HG02973 (cell line): ENCODE results near the gene RGL3.
"Not testable (repeated sequence)": the region's sequence is repeated elsewhere in the genome, so short reads cannot be mapped to it uniquely, and the experiment has no call there.

Experiments
- ATAC-seq: cut with Tn5 transposase; IDR thresholded peaks from one replicate; pipeline ENCODE4 v1.9.1; 2021; ENCODE audit warnings: moderate library complexity; ENCODE audit not compliant: unreplicated experiment

Gene RGL3

GRCh38 chr19:11418549-11419506 lies at the start of gene RGL3:
Gene RGL3 (minus strand): TSS chr19:11419314. CDS start chr19:11419278, 36 bp downstream.
- no peak for ATAC-seq

- not testable (repeated sequence) for ATAC-seq
These were observed 49.2 kb upstream of the RGL3 start for GRCh38 chr19:11468266-11468845.

DNA sequence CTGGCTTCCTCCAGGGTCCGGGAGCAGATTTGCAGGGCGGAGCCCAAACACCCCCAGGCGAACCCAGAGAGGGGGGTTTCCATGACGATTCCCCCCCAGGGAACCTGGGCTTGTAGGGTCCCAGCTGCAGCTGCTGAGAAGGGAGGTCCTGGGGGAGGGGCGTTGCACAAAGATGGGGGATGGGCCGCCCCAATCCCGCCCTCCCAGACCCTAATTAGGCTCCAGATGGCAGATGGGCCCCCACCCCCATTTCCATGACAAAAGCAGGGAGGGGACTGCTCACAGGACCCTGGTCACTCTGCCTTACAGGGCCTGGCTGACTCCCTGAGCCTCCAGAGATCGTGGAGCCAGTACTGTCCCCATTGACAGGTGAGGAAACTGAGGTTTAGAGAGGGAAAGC lies 46.5 kb upstream of the RGL3 start:
- ATAC-seq = no peak

DNA sequence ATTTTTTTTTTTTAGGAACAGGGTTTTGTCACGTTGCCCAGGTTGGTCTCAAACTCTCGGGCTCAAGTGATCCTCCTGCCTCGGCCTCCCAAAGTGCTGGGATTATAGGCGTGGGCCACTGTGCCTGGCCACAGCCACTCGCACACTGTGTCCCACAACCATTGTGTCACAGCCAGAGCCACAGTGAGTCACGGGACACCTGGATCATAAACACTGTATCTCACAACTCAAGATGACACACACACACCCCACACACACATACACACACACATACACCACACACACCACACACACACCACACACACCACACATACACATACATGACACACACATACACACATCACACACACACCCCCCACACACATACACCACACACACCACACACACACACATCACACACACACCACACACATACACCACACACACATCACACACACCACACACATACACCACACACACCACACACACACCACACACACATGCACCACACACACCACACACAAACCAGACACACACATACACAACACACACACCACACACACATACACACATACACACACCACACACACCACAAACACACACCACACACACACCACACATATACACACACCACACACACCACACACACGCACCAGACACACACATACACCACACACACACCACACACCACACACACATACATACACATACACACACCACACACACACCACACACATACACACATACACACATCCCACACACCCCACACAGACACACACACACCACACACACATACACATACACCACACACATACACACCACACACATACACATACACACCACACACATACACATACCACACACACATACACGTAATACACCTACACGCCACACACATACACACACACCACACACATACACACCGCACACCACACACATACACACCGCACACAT lies 45.5 kb upstream of the RGL3 start:
- ATAC-seq = no peak

GRCh38 chr19:11463391-11463790 lies 44.3 kb upstream of the RGL3 start:
- no peak for ATAC-seq

DNA sequence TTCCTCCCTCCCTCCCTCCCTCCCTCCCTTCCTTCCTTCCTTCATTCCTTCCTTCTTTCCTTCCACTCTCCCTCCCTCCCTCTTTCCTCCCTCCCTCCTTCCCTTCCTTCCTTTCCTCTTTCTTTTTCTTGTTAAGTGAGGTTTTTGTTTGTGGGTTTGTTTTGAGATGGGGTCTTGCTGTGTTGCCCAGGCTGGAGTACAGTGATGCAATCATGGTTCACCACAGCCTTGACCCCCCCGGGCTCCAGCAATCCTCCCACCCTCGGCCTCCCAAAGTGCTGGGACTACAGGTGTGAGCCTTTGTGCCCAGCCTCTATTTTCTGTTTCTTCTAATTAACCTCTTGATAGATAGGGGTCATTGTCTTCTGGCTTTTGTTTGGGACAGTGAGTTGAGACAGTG lies 42.3 kb upstream of the RGL3 start:
- ATAC-seq = no peak

DNA sequence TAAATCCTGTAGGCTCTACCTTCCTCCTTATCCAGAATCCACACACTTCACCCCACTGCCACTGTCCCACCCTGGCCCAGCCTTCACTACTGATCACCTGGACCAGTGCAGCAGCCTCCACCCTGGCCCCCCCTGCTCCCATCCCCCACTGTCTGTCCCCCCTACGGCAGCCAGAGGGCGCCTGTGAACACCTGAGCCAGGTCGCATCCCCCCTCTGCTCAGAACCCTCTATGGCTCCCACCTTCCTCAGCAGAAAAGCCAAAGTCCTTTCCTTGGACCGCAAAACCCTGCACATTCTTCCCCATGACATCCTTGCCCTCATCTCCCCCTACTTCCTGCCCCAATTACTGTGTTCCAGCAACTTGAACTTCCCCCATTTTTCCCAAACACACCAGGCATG lies 41.1 kb upstream of the RGL3 start:
- no peak for ATAC-seq

GRCh38 chr19:11458912-11459311 lies 39.8 kb upstream of the RGL3 start:
- ATAC-seq = not testable (repeated sequence)

DNA sequence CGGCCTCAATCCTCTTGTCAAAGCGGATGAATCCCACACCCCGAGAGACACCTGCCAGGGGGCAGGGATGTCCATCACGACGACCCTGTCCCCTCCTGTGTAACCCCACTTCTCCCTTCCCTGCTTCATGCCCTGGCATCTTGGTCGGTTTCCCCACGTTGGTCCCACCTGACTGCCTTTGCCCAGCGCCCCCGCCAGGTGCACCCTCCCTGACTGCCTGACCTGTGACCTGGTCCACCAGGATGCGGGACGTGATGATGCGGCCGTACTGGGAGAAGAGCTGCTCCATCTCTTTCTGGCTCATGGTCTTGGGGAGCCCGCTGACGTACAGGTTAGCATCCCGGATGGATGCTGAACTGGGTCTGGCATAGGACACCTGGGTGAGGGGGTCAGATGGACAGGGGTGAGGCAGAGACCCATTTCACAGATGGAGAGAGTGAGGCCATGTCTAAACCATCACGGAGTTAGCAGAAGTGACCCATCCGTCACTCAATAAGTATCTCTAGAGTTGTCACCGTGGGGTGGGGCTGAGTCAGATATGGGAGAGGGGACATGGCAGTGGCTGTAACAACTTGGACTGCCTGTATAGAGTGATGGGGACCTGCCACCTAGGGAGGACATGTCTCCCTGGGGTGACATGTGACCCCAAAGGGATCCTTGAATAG lies 39.3 kb upstream of the RGL3 start:
- ATAC-seq = no peak

DNA sequence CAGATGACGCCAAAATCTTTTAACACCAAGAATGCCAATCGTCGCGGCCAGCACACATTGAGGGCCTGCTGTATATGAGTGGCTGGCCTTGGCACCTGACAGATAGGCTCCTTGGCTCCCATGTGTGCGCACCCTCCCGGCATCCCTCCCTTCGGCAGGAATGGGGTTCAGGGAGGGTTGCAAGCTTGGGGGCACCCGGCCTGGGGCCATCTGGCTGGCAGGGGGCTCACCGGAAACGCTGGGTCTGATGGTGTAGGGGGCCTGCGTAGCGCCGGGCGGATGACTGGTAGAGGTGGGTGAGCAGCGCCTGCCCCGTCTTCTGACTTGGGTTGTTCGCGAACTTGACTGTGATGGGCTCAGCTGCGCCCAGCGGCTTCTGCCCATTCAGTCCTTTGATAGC lies 38.7 kb upstream of the RGL3 start:
- no peak for ATAC-seq

DNA sequence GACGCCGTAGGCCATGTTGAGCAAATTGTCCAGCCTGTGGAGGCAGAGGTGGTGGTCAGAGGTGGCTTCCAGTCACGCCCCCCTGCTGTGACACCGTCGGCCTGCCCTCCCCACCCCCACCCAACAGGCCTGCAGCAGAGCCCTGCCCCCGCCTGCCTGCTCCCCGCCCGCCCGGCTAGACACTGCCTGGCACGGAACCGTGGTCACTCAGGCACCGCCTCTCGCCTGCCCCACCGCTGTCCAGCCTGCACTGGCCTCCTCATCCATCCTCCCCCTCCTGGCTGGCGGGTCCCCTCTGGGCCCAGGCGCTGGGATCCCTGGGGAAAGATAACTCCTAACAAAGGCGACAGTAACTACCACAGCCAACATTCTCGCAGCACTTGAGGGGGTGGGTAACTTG lies 38.0 kb upstream of the RGL3 start:
- no peak for ATAC-seq

DNA sequence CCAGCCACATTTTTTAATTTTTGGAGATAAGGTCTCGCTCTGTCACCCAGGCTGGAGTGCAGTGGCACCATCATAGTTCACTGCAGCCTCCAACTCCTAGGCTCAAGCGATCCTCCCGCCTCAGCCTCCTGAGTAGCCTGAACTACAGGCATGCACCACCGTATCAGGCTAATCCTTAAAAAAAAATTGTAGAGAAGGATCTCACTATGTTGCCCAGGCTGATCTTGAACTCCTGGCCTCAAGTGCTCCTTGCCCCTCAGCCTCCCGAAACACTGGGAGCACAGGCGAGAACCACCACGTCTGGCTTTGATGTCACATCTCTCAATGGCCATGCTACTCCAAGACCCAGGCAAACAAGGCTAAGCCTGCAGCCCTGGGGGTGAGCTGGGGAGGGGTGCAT lies 37.5 kb upstream of the RGL3 start:
- no peak for ATAC-seq

DNA sequence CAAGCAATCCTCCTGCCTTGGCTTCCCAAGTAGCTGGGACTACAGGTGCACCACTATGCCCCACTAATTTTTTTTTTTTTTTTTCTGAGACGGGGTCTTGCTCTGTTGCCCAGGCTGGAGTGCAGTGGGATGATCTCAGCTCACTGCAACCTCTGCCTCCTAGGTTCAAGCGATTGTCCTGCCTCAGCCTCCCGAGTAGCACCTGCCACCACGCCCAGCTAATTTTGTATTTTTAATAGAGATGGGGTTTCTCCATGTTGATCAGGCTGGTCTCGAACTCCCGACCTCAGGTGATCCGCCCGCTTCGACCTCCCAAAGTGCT lies 36.1 kb upstream of the RGL3 start:
- not testable (repeated sequence) for ATAC-seq

- no peak for ATAC-seq
These were observed 34.6 kb upstream of the RGL3 start for GRCh38 chr19:11453468-11454341.

GRCh38 chr19:11452620-11453310 lies 33.7 kb upstream of the RGL3 start:
- ATAC-seq = no peak

GRCh38 chr19:11451871-11452619 lies 32.9 kb upstream of the RGL3 start:
- ATAC-seq = no peak

GRCh38 chr19:11451327-11451870 lies 32.3 kb upstream of the RGL3 start:
- no peak for ATAC-seq

DNA sequence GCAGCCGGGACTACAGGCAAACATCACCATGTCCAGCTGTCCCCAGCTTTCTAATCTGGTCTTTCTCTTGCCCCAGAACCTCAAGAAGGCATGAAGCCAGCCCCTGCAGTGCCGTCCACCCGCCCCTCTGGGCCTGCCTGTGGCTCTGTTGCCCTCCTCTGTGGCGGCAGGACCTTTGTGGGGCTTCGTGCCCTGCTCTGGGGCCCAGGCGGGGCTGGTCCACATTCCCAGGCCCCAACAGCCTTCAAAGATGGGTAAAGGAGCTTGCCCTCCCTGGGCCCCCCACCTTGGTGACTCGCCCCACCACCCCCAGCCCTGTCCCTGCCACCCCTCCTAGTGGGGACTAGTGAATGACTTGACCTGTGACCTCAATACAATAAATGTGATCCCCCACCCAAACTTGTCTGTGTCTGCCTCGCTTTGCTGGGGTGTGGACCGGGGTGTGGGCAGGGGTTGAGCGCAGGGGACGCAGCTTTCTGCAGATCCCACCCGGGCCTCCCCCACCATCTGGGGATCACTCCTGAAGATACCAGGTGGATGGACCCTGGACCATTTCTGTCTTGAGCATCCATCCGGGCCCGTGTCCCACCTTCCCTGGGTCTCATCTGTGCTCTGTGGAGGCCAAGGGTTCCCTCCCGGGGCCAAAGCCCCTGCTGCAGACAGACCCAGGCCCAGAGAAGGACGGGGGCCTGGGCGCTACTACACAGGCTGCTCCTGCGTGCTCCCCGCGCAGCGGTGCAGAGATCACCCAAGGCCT lies 31.6 kb upstream of the RGL3 start:
- no peak for ATAC-seq
